Inferior parietal cortex (tissue), 1 donor: ENCODE measurements around the gene CHD5.
"Not testable (repeated sequence)": the region's sequence is repeated elsewhere in the genome, so short reads cannot be mapped to it uniquely, and the experiment has no call there.

ENCODE experiments used
- DNase-seq: peaks from one replicate; pipeline ENCODE4 v3.0.0-alpha.2; 2016; ENCODE audit errors: extremely low spot score

The CHD5 gene

GRCh38 chr1:6180268-6180706, at the start of gene CHD5:
CHD5 (minus strand) TSS chr1:6180321; CDS start chr1:6180023, 298 bp downstream.
- no peak for DNase-seq

GRCh38 chr1:6225651-6226050, 45.5 kb upstream of the CHD5 start:
- no peak for DNase-seq

GRCh38 chr1:6224718-6225117, 44.6 kb upstream of the CHD5 start:
- DNase-seq = no peak

DNA sequence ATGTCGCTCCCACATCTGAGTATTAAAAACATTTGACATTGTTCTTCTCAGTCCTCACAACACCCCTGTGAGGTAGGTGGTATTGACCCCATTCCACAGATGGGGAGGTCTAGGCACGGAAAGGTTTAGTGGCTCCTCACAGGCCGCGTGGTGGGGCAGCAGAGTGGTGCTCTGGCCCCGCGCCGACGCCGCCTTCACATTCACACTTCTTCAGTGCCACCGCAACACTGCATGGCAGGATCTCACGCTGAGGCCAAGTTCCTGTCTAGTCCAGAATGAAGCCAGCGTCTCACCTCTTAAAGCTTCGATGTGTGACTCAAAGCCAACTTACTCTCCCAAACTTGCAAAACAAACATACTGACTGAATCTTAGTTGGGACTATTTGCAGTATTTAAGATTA, 43.5 kb upstream of the CHD5 start:
- no peak for DNase-seq

GRCh38 chr1:6222636-6223035, 42.5 kb upstream of the CHD5 start:
- no peak for DNase-seq

GRCh38 chr1:6221210-6221784, 41.2 kb upstream of the CHD5 start:
- no peak for DNase-seq

GRCh38 chr1:6220236-6220635, 40.1 kb upstream of the CHD5 start:
- no peak for DNase-seq

DNA sequence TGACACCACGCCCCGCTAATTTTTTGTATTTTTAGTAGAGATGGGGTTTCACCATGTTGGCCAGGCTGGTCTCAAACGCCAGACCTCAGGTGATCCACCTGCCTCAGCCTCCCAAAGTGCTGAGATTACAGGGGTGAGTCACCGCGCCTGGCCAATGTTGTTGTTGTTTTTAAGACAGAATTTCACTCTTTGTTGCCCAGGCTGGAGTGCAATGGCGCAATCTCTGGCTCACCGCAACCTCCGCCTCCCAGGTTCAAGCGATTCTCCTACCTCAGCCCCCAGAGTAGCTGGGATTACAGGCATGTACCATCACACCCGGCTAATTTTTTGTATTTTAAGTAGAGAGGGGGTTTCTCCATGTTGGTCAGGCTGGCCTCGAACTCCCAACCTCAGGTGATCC, 39.5 kb upstream of the CHD5 start:
- DNase-seq = not testable (repeated sequence)

GRCh38 chr1:6218375-6219164, 38.4 kb upstream of the CHD5 start:
- DNase-seq = no peak

DNA sequence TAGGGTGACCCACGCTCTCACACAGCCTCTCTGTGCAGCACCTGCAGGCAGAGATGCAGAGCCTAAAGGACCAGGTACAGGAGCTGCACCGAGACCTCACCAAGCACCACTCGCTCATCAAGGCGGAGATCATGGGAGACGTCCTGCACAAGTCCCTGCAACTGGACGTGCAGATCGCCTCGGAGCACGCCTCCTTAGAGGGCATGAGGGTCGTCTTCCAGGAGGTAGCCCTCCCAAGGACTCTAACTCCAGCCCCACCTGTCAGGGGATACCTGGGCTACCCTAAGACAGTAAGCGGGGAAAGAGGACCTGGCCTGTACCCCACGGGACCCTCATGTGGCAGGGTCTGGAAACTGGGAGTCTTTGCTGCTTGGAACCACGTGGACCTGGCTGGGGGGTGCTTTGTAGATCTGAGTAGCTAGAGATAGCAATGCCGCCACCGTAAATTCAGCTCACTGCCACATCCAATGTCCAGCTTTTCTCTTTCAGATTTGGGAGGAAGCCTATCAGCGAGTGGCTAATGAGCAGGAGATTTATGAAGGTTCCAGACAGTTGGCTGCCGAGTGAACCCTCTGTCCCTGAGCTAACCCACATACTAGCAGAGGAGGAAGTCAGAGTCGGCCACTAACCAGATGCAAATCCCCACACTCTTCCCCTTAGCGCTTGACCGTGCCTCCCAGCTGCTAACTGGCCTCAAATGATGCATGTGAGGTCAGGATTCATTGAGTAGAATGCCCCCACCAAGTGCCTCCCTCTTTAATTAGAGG, 32.3 kb upstream of the CHD5 start:
- DNase-seq = no peak

GRCh38 chr1:6211731-6212130, 31.6 kb upstream of the CHD5 start:
- no peak for DNase-seq

DNA sequence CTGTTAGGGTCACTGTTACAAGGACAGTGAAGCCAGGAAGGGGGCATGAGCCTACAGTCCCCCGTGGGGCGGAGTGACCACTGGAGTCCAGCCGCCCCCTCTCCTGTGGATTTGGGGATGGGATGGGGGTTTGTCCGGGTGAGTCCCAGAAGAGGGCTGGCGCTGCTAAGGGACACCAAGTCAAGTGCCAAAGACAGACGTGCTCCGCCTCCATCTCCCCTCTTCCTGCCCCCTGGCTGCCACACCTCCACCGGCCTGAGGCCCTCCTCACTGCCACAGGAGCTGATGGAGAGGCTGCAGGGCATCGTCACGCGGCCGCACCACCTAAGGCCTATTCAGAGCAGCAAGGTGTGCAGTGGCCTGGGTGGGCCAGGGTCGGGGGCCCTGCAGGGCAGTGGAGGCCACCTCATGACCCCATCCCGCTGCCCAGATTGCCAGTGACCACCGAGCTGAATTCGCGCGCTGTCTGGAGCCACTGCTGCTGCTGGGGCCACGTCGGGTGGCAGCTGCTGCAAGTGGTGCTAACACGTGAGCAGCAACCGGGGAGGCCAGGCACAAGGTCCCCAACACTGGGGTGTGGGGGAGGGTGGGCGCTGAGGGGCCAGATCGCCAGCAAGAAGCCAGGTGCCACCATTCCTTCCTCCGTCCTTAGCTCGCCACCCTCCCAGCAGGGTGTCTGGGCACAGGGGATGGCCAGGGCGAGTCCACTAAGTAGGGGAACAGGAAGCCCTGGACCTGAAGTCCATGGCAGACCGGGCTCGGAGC, 30.7 kb upstream of the CHD5 start:
- DNase-seq = no peak

GRCh38 chr1:6209661-6210580, 29.8 kb upstream of the CHD5 start:
- DNase-seq = no peak

GRCh38 chr1:6208723-6209660, 28.9 kb upstream of the CHD5 start:
- no peak for DNase-seq

DNA sequence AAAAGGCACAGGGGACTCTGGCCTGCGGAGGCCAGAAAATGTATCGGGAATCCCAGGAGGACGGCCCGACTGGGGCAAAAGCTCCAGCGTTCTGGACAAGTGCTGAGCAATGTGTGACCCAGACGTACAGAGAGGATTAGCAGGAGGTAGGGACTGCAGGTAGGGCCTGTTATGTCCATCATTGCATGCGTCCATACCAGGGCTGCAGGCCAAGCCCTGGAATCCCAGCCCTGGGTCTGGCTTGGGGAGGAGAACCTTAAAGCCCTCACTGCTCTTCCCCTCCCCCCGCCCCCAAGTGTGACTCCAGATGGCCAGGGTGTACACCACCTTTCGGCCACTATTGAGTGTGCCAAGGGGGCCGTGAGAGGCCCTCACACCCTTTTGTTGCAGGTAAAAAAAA, 27.8 kb upstream of the CHD5 start:
- DNase-seq = no peak

- no peak for DNase-seq
Measured at GRCh38 chr1:6207075-6207885, 27.2 kb upstream of the CHD5 start.

DNA sequence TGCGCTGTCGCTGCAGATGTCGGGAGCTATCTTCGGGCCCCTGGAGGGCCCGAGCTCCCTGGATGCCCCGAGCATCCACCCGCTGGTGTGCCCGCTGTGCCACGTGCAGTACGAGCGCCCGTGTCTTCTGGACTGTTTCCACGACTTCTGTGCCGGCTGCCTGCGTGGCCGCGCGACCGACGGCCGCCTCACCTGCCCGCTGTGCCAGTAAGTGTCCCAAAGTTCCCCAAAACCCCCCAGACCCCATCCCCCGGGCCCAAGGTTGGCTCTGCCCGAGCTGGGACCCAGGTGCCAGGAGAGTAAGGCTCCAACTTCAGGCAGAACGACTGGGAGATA, 26.4 kb upstream of the CHD5 start:
- no peak for DNase-seq

- DNase-seq = no peak
Measured at GRCh38 chr1:6205849-6206519, 25.9 kb upstream of the CHD5 start, which contains the start of gene RNF207. RNF207 (plus strand) TSS chr1:6206119; CDS start chr1:6206536, 417 bp downstream.
